ENCODE measurements around the gene SRSF12.

DNA sequence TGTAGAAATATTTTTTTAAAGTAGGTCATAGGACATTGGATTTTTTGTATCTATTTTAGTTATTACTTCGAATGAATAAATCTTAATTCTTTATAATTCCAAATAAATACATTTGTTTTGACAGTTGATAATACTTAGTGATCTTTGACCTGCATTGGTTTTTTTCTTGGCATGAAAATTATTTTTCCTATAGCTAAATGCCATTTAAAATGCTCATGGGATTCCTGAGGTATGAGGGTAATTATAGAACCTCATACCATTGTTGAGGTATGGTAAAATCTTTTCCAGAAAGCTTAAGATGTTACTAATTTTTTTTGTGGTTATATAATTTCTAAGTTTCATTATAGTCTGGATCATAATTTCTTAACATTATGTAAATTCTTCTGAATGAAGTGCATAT lies 36.3 kb upstream of the SRSF12 start:
- TF ChIP-seq, protein P1, sequence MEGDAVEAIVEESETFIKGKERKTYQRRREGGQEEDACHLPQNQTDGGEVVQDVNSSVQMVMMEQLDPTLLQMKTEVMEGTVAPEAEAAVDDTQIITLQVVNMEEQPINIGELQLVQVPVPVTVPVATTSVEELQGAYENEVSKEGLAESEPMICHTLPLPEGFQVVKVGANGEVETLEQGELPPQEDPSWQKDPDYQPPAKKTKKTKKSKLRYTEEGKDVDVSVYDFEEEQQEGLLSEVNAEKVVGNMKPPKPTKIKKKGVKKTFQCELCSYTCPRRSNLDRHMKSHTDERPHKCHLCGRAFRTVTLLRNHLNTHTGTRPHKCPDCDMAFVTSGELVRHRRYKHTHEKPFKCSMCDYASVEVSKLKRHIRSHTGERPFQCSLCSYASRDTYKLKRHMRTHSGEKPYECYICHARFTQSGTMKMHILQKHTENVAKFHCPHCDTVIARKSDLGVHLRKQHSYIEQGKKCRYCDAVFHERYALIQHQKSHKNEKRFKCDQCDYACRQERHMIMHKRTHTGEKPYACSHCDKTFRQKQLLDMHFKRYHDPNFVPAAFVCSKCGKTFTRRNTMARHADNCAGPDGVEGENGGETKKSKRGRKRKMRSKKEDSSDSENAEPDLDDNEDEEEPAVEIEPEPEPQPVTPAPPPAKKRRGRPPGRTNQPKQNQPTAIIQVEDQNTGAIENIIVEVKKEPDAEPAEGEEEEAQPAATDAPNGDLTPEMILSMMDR (IDR thresholded peaks at IDR 0.05): no peak
- no peak for TF ChIP-seq POLR2A (IDR thresholded peaks at IDR 0.05)

Measured in upper lobe of left lung (tissue), 4 donors.